NCI-H2081 treated with DMSO at 0.1 percent for 48 hours (cell line): ENCODE measurements around the gene PNMA6A.
"Not testable (repeated sequence)": the region's sequence is repeated elsewhere in the genome, so short reads cannot be mapped to it uniquely, and the experiment has no call there.

ENCODE experiments used
- DNase-seq: peaks from one replicate; lab custom pipeline; 2025; lab: John Stamatoyannopoulos, UW

The PNMA6A gene

DNA sequence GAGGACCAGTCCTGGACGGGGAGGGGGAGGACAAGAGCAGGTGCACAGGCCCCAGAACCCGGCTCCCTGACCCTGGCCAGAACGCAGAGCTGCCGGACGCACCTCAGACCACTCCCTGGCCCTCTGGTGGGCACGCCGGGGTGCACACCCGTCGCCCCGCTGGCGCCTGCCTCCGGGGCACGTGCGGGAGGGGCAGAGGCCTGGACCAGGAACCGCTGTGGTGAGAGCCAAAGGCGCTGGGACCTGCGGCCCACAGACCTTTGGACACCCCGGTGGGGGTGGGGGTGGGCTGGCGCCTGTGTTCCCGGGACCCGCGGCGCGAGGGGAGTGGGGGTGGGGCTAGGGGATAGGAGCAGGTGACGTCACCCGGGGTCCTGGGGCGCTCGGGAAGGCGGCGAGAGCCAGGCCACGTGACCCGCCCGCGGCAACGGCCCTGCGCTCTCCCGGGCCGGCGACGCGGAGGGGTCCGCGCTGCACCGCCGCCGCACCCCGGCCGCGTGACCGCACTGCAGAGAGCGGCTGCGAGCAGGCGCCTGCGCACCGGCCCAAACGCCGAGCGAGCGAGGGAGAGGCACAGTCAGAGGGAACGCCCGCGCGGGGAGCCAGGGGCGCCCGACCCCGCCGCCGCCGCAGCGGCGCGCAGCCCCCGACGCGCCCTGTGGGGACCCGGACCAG lies at the start of gene PNMA6A:
PNMA6A (plus strand) TSS at position 546 of the 675 bp plus-strand sequence. CDS start 609 bp downstream, outside the sequence.
- DNase-seq: not testable (repeated sequence)

DNA sequence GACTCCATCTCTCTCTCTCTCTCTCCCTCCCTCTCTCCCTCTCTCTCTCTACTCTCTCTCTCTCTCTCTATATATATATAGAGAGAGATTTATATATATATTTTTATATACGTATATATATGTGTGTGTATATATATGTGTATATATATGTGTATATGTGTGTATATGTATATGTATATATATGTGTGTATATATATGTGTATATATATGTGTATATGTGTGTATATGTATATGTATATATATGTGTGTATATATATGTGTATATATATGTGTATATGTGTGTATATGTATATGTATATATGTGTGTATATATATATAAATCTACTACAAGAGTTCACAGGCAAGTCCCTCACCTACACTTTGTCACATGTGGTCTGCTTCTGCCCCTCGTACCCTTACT lies 45.8 kb upstream of the PNMA6A start:
- not testable (repeated sequence) for DNase-seq

- DNase-seq: not testable (repeated sequence)
These were observed 43.8 kb upstream of the PNMA6A start for GRCh38 chrX:153028487-153028886.

GRCh38 chrX:153029162-153029561 lies 43.1 kb upstream of the PNMA6A start:
- no peak for DNase-seq

DNA sequence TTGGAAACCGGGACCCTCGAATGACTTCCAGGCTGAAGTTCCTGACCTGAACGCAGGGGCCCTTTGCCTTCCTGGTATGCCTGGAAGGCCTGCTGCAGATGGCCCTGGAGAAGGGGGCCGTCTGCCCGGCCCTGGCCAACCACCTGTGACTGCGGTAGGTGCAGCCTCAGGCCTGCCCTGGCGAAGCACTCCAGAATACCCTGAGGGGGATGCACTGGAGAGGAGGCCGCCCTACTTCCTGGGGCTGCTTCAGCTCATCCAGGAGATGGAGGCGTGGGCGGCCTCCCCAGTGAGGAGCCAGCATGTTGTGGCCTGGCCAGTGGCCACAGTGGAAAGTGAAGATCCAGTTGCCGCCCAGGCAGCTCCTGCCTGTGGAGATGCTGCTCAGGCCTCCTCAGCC lies 42.4 kb upstream of the PNMA6A start:
- DNase-seq: no peak

- DNase-seq: no peak
These were observed 41.5 kb upstream of the PNMA6A start for GRCh38 chrX:153030801-153031200.

DNA sequence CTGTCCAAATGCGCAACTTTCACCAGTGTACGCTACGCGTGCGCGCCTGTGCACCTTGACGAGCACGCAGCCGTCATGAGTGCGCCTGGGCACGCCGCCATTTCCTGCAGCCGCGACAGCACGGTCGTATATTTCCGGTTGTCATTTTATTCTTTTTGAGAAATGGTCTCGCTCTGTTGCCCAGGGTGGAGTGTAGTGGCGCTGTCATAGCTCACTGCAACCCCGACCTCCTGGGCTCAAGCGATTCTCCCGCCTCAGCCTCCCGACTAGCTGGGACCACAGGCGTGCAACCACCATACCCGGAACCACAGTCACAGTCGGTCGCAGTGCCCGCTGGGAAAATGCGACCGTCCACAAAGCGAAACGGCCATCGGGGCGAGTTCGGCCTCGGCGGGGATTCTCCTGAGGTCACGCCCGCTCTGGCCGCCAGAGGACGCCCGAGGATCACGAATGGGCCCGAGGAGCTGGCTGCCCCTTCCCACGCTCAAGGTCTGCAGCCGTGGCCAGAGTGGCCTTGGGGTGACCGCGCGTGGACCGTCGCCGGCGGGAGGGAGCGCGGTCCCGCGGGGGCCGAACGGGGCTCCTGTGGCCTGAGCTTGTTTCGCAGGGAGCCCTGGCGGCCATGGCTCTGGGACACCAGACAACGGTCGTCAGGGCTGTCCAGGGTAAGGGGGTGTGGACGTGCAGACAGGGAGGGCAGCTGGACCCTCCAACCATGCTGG lies 39.7 kb upstream of the PNMA6A start:
- DNase-seq: no peak

- no peak for DNase-seq
These were observed 23.2 kb upstream of the PNMA6A start for GRCh38 chrX:153049093-153049492.

GRCh38 chrX:153052534-153052933 lies 19.7 kb upstream of the PNMA6A start:
- no peak for DNase-seq

DNA sequence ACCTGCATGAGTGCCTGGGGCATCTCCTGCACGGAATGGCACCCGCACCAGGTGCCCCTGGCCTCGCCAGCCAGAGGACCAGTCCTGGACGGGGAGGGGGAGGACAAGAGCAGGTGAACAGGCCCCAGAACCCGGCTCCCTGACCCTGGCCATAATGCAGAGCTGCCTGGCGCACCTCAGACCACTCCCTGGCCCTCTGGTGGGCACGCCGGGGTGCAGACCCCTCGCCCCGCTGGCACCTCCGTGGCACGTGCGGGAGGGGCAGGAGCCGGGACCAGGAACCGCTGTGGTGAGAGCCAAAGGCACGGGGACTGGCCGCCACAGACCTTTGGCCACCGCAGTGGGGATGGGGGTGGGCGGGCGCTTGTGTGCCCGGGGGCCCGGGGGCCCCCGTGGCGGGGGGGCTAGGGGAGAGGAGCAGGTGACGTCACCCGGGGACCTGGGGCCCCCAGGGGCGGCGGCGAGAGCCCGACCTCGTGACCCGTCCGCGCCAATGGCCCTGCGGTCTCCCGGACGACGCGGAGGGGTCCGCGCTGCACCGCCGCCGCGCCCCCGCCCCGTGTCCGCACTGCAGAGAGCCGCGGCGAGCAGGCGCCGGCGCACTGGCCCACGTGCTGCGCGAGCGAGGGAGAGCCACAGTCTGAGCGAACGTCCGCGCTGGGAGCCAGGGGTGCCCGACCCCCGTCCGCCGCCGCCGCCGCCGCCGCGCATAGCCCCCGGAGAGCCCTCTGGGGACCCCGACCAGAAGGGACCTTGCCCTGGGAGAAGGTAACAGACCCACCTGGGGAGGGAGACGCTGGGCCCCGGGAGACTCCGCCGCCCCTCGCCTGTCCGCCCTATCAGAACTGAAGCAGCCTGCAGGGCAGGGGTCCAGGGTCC lies 16.1 kb upstream of the PNMA6A start, which contains the start of gene PNMA3:
PNMA3 (plus strand) TSS at position 600 of the 879 bp plus-strand sequence. CDS start 586 bp downstream, outside the sequence.
- no peak for DNase-seq

DNA sequence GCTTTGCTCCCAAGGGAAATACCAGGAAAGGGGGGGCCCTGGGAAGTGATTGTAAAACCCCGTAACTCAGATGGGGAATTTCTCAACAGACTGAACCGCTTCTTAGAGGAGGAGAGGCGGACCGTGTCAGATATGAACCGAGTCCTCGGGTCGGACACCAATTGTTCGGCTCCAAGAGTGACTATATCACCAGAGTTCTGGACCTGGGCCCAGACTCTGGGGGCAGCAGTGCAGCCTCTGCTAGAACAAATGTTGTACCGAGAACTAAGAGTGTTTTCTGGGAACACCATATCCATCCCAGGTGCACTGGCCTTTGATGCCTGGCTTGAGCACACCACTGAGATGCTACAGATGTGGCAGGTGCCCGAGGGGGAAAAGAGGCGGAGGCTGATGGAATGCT lies 15.0 kb upstream of the PNMA6A start:
- DNase-seq: no peak

DNA sequence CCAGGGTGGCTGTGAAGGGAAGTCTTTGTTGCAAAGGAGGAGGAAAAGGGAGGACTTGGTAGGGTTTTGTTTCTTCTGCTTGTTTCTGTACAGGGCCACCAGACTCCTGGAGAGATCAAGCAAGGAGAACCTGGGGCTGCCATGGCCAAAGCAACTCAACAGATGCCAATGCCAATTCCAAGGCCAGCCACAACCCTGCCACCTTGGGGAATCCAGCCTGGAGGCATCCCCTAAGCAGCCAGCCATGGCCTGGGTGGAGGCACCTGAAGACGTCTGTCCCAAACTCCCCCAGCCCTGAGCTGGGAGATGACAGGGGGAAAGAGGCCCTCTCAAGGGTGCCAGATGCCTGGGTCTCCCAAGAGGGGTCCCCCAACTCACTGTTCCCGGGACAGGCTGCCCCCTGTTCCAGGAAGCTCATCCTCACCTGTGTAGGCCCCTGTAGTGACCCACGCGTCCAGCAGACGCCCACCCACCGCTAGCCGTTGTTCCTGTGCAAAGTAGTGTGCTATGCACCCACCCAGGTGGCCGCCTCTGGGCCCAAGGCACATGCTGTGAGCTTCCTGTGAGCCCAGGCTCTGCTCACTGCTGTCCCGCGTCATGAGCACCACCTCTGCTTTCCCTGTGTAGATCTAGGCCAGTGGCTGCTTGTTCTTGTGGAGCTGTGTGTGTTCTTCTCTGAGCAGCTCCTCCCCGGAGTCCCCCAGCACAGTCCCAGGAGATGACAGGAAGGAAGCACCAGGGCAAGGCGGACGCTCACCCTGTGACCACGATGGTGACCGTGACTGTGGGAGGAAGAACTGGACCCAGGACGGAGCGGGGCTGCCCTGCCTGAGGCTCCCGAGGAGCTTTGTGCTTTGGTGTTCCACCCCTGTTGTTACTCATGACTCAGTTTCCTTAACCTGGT lies 12.8 kb upstream of the PNMA6A start:
- no peak for DNase-seq

GRCh38 chrX:153060095-153060445 lies 12.2 kb upstream of the PNMA6A start:
- DNase-seq: no peak

GRCh38 chrX:153061732-153062131 lies 10.5 kb upstream of the PNMA6A start:
- DNase-seq: no peak

GRCh38 chrX:153063315-153063714 lies 8.9 kb upstream of the PNMA6A start:
- no peak for DNase-seq

- no peak for DNase-seq
These were observed 8.2 kb upstream of the PNMA6A start for GRCh38 chrX:153064061-153064460.

DNA sequence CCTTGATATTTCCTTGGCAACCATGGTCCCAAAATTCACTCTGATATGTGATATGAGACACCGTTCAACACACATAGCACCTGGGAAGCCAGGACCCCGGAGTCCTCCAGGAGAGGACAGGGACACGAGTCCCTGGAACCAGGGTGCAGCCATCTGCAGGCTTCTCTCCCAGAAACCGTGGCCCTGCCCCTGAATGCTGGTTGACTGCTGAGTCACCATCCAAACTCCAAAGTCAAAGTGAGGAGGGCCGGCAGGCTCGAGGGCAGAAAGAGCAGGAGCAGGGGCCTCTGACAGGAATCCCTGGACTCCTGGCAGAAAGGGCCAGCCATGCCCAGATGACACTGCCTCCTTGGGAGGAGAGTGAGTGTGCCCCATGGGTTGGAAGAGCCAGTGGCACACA lies 6.9 kb upstream of the PNMA6A start:
- no peak for DNase-seq

DNA sequence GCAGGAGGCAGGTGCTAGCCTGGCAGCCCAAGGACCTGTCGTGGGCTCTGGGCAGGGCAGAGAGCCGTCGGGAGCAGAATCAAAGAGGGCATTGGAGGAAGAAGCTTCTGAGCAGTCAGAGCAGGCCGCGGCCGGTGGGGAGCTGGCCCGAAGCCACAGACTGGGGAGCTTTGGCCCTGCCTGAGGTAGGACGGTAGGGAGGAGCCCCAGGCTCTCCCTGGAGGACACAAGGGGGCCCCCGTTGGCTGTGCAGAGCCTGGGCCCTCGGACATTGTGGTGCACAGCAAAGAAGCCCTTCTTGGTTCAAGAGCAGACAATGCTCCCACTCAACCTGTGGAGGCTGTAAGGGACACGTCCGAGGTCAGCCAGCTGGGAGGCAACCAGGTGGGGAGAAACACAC lies 5.9 kb upstream of the PNMA6A start:
- DNase-seq: not testable (repeated sequence)

- not testable (repeated sequence) for DNase-seq
These were observed 1.1 kb downstream of the PNMA6A start for GRCh38 chrX:153073331-153073730.

- DNase-seq: no peak
These were observed 2.1 kb downstream of the PNMA6A start for GRCh38 chrX:153074262-153074899.

GRCh38 chrX:153074935-153075334 lies 2.7 kb downstream of the PNMA6A start:
- no peak for DNase-seq
